ENCODE data around the gene TGFA.

DNA sequence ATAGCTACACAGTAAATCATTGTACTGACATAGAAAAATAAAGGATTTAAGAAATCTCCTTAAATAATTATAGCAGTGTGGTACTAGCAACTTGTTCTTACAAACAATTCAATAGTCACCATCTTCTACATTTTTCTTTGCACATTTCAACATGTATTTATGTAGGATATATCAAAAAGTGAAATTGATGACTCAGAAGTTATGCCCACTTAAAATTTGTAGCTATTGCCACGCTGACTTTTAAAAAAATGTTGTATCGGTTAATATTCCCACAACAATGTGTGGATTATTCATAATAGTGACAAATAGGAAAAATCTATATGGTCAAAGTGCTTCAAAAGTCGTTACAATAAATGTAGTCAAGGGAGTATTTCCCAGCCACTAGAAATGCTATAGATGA lies 6.7 kb downstream of the TGFA start:
- TF ChIP-seq, protein P1, sequence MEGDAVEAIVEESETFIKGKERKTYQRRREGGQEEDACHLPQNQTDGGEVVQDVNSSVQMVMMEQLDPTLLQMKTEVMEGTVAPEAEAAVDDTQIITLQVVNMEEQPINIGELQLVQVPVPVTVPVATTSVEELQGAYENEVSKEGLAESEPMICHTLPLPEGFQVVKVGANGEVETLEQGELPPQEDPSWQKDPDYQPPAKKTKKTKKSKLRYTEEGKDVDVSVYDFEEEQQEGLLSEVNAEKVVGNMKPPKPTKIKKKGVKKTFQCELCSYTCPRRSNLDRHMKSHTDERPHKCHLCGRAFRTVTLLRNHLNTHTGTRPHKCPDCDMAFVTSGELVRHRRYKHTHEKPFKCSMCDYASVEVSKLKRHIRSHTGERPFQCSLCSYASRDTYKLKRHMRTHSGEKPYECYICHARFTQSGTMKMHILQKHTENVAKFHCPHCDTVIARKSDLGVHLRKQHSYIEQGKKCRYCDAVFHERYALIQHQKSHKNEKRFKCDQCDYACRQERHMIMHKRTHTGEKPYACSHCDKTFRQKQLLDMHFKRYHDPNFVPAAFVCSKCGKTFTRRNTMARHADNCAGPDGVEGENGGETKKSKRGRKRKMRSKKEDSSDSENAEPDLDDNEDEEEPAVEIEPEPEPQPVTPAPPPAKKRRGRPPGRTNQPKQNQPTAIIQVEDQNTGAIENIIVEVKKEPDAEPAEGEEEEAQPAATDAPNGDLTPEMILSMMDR (optimal IDR thresholded peaks at IDR 0.05 in 1 of 3, IDR thresholded peaks at IDR 0.05 in 1 of 3, conservative IDR thresholded peaks at IDR 0.05 in 1 of 3; ENCODE audit: extremely low read depth in 1 of 3, insufficient read depth in 2 of 3, low read length in 3 of 3): no peak
- no peak for TF ChIP-seq EZH2 (IDR thresholded peaks at IDR 0.05; ENCODE audit: low read length)
